Naive thymus-derived CD8-positive, alpha-beta T cell (primary cell): ENCODE results near the gene PRDM2. TPM values are rescaled to one million over a fixed set of nuclear protein-coding genes. Genes with fewer than 3 reads are reported as not detected.

ENCODE experiments used
- ATAC-seq, 2 donors: fragments of 150-1000 bp; cut with Tn5 transposase in 1 of 2; sonication (Bioruptor Pico), chemical (Tn5 transposase) in 1 of 2; 1 replicate in 1 of 2; 2 replicates in 1 of 2; pipeline ENCODE4 v1.10.0; 2021; ENCODE audit warnings: mild to moderate bottlenecking in 2 of 2, moderate library complexity in 2 of 2
- POLR2A ChIA-PET: fragments of 350-600 bp; sonication (Branson Sonifier 250); formaldehyde crosslinking; loops from one replicate; lab custom pipeline; 2021; ENCODE audit warnings: antibody characterized with exemption; lab: Charles Lee
- DNase-seq, 10 donors: peaks; one replicate each; pipeline versions ENCODE4 v3.0.0 to v3.0.0-alpha.2; 2020 to 2022
- H3K27ac Mint-ChIP-seq, 10 donors: one replicate each; pipeline ENCODE4 v1.8.0; 2020 to 2022; ENCODE audit warnings: mild to moderate bottlenecking in 10 of 10, mixed read lengths in 10 of 10, moderate library complexity in 4 of 10, inconsistent platforms in 1 of 10
- H3K27me3 Mint-ChIP-seq, 5 donors: one replicate each; pipeline ENCODE4 v1.8.0; 2021 to 2022; ENCODE audit warnings: mixed read lengths in 5 of 5
- H3K36me3 Mint-ChIP-seq, 3 donors: one replicate each; pipeline ENCODE4 v1.8.0; 2020 to 2022; ENCODE audit warnings: mixed read lengths in 3 of 3, mild to moderate bottlenecking in 2 of 3, inconsistent platforms in 1 of 3
- H3K4me1 Mint-ChIP-seq, 4 donors: one replicate each; pipeline ENCODE4 v1.8.0; 2021 to 2022; ENCODE audit warnings: mixed read lengths in 4 of 4
- H3K4me3 Mint-ChIP-seq, 10 donors: one replicate each; pipeline ENCODE4 v1.8.0; 2020 to 2022; ENCODE audit warnings: mild to moderate bottlenecking in 10 of 10, mixed read lengths in 10 of 10, moderate library complexity in 6 of 10, inconsistent platforms in 1 of 10
- H3K9me3 Mint-ChIP-seq, 9 donors: one replicate each; pipeline ENCODE4 v1.8.0; 2020 to 2022; ENCODE audit warnings: mixed read lengths in 9 of 9, mild to moderate bottlenecking in 3 of 9, inconsistent platforms in 1 of 9, moderate library complexity in 1 of 9
- polyA plus RNA-seq, 3 donors: library from polyadenylated mRNA; unstranded; fragments of 300-500 nt; fragmentation: Illumina TruSeq; gene quantifications; one replicate each; pipeline ENCODE4 v1.2.3, GENCODE V29; 2021
- total RNA-seq, 8 experiments: library from RNA in 2 of 8; stranded (reverse) in 2 of 8; gene quantifications; one replicate each; pipeline ENCODE4 v1.2.3 and lab custom pipeline; 2021 to 2026

The PRDM2 gene
- total and polyA plus RNA-seq, 5 experiments from 2014 or later: 16.8 to 146 (median 23.0) TPM

DNA sequence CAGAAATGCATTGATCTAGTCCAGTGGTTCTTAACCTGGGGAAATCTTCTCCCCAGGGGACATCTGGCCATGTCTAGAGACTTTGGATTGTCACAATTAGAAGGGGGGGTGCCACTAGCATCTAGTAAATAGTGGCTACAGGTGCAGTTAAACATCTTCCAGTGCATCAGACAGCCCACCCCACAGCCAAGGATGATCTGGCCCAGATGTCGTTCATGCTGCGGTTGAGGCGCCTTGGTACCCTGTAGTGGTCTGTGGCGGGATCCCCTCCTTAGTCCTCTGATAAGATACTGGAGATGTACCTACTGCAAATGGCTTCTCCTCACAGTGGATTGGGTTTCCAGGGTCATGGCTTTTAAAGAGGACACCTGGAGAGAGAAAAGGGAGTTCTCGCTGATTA, 69.8 kb downstream of the PRDM2 start:
- Mint-ChIP-seq H3K27ac (peak overlapping the region in 6 of 10 donors; percentile 31 to 86 (median 64)), H3K9me3 (no peaks in the 10 kb centered on the region), H3K4me3 (peak overlapping the region in 1 of 10 donors; percentile 20), H3K27me3 (no peaks in the 10 kb centered on the region), H3K36me3 (peaks cover 0 to 63% (median 5%) of the 10 kb centered on the region in 3 donors), H3K4me1 (peaks cover 36 to 70% (median 61%) of the 10 kb centered on the region in 4 donors)
- POLR2A ChIA-PET: no interaction called here
- DNase-seq (no peak), ATAC-seq (no peak)

DNA sequence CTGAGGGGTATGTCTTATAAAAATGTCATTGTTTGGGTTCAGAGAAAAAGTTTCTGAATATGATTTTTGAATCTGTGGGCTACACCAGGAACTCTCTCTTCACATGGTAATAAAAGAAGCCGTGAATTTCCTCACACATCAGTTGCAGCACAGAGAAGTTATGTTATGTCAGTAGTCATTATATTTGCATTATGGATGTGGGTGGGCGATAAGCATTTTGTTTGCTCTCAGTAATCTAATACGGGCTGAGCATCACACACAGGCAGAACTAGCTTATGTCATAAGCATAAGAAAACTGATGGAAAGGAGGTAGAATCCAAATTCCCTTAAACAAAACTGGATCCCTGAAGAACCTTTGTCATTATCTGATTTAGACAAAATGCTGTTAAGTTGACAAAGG, 70.8 kb downstream of the PRDM2 start:
- POLR2A ChIA-PET: no interaction called here

DNA sequence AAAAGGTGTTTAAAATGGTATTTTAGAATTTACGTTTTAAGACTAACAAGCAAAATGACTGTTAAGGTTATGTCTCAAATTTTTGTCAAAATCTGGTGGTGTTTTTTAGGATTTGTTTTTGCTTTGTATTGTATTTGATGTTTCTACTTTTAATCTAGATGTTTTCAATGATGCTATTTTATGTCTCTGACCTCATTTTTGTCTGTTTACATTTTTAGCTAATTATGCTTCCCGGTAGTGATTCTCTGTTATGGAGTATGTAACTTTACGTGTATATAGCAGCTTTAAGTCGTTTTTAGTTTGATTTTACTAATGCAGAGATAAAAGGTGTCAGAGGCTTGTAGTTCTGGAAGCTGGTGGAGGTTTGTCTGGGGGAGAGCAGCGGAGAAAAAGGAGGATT, 71.8 kb downstream of the PRDM2 start:
- Mint-ChIP-seq H3K27ac (peak overlapping the region in 8 of 10 donors; percentile 9 to 85 (median 49)), H3K27me3 (no peaks in the 10 kb centered on the region), H3K4me3 (peak overlapping the region in 1 of 10 donors; percentile 23), H3K4me1 (peaks cover 27 to 53% (median 43%) of the 10 kb centered on the region in 4 donors), H3K9me3 (no peaks in the 10 kb centered on the region), H3K36me3 (peaks cover 0 to 50% (median 5%) of the 10 kb centered on the region in 3 donors)
- DNase-seq: no peak
- POLR2A ChIA-PET: no interaction called here
- no peak for ATAC-seq

More for the DNA sequence above, 70.8 kb downstream of the PRDM2 start:
- Mint-ChIP-seq H3K27me3 (no peaks in the 10 kb centered on the region), H3K4me3 (no peak overlapping the region), H3K36me3 (peaks cover 0 to 59% (median 5%) of the 10 kb centered on the region in 3 donors), H3K27ac (peak overlapping the region in 5 of 10 donors; percentile 5 to 65 (median 7)), H3K4me1 (peaks cover 33 to 62% (median 52%) of the 10 kb centered on the region in 4 donors), H3K9me3 (no peaks in the 10 kb centered on the region)
- DNase-seq: no peak
- no peak for ATAC-seq

DNA sequence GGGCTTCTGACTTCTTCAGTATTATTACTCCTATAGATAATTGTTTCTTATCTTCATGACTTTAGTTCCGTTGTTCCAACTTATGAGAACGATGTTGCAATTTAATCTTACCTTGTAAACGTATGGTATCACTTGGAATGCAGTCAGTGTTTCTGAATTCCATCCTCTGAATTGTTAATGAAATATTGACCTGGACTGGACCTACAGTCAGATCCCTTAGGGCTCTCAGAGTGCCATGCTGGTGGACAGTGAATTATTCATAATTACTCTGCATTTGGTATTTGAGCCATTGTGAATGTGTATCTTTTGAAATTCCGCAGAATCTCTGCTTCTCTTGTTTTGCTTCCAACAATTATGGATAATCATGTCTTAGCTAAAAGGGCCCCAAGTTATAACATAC, 72.3 kb downstream of the PRDM2 start:
- Mint-ChIP-seq H3K9me3 (no peaks in the 10 kb centered on the region), H3K36me3 (peaks cover 0 to 48% (median 5%) of the 10 kb centered on the region in 3 donors), H3K27me3 (no peaks in the 10 kb centered on the region), H3K4me3 (peak overlapping the region in 1 of 10 donors; percentile 11), H3K4me1 (peaks cover 27 to 50% (median 40%) of the 10 kb centered on the region in 4 donors), H3K27ac (peak overlapping the region in 3 of 10 donors; percentile 7 to 12 (median 9))
- DNase-seq: no peak
- no peak for ATAC-seq
- POLR2A ChIA-PET: no interaction called here

DNA sequence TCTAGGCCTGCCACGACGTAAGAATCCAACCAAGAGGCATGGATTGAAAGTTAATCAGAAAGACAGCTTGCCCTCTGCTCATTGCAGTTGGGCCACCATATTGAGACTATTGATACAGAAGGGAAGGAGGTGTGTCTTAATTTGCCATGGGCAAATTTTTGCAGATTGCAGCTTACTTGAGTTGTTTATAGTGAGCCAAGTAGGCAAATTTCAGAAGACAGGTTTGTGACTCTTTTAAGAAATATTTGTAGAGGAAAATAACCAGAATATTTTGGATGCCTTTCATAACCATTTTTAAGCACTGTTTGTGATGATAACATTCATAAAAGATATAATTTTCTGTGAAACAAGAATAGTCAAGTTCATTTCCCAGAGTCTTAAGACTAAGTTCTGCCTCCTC, 74.1 kb downstream of the PRDM2 start:
- no peaks in the 10 kb centered on the region for H3K27me3 Mint-ChIP-seq
- POLR2A ChIA-PET: no interaction called here
- peak overlapping the region in 2 of 10 donors; percentile 4 to 57 for H3K27ac Mint-ChIP-seq
- H3K9me3 Mint-ChIP-seq: no peaks in the 10 kb centered on the region
- H3K36me3 Mint-ChIP-seq: peaks cover 6 to 43% (median 12%) of the 10 kb centered on the region in 3 donors
- no peak overlapping the region for H3K4me3 Mint-ChIP-seq
- H3K4me1 Mint-ChIP-seq: peaks cover 27 to 36% (median 32%) of the 10 kb centered on the region in 4 donors
- no peak for DNase-seq
- ATAC-seq: no peak

DNA sequence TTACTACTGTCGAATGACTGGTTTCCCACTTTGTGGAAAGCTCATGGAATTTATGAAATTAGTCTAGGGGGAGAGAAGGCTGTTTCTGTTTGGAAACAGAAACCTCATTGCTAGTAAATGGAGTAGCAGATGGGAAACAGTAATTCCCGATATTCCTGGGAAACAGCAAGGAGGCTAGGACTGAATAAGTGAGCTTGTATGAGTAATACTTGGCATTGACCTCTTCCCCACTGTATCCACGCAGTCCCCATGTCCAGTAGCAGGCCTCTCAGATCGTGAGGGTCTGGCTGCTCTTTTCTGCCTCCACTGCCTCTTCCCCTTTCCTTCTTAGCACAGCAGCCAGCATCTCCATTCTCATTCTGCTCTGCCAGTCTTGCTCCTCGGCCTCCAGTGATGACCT, 75.5 kb downstream of the PRDM2 start:
- POLR2A ChIA-PET: no interaction called here
- ATAC-seq: no peak

DNA sequence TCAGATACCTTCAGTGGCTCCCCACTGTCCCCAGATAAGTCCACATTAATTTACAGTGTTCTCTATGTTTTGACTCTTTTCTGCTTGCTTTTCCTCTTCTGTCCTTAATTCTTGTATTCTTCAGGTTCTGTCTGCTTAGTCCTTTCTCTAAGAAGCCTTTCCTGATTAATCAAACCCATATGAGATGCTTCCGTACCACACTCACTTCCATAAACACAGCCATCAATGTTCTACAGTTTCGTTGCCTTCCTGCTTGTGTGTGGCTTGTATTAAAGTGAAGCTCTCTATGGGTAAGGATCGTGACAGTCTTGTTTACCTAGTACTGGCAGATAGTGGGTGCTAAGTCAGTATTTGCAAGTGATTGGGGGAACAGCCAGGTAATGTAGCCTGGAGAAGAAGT, 75.9 kb downstream of the PRDM2 start:
- DNase-seq: no peak
- no peak for ATAC-seq
- H3K27me3 Mint-ChIP-seq: no peaks in the 10 kb centered on the region
- H3K36me3 Mint-ChIP-seq: peaks cover 6 to 29% (median 13%) of the 10 kb centered on the region in 3 donors
- POLR2A ChIA-PET: no interaction called here
- H3K27ac Mint-ChIP-seq: no peak overlapping the region
- H3K4me3 Mint-ChIP-seq: no peak overlapping the region
- H3K9me3 Mint-ChIP-seq: no peaks in the 10 kb centered on the region
- H3K4me1 Mint-ChIP-seq: peaks cover 16 to 28% (median 20%) of the 10 kb centered on the region in 4 donors

More for the DNA sequence above, 75.5 kb downstream of the PRDM2 start:
- no peak overlapping the region for H3K4me3 Mint-ChIP-seq
- H3K4me1 Mint-ChIP-seq: peaks cover 19 to 28% (median 21%) of the 10 kb centered on the region in 4 donors
- H3K9me3 Mint-ChIP-seq: no peaks in the 10 kb centered on the region
- DNase-seq: no peak
- no peak overlapping the region for H3K27ac Mint-ChIP-seq
- no peaks in the 10 kb centered on the region for H3K27me3 Mint-ChIP-seq
- H3K36me3 Mint-ChIP-seq: peaks cover 6 to 34% (median 13%) of the 10 kb centered on the region in 3 donors

DNA sequence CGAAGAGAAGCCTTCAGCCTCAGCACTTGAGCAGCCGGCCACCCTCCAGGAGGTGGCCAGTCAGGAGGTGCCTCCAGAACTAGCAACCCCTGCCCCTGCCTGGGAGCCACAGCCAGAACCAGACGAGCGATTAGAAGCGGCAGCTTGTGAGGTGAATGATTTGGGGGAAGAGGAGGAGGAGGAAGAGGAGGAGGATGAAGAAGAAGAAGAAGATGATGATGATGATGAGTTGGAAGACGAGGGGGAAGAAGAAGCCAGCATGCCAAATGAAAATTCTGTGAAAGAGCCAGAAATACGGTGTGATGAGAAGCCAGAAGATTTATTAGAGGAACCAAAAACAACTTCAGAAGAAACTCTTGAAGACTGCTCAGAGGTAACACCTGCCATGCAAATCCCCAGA, 78.4 kb downstream of the PRDM2 start:
- H3K27me3 Mint-ChIP-seq: no peaks in the 10 kb centered on the region
- peak overlapping the region in 4 of 10 donors; percentile 1 to 72 (median 46) for H3K27ac Mint-ChIP-seq
- DNase-seq: no peak
- H3K9me3 Mint-ChIP-seq: no peaks in the 10 kb centered on the region
- POLR2A ChIA-PET: no interaction called here
- ATAC-seq: no peak
- no peak overlapping the region for H3K4me3 Mint-ChIP-seq
- peaks cover 6 to 25% (median 11%) of the 10 kb centered on the region in 3 donors for H3K36me3 Mint-ChIP-seq
- H3K4me1 Mint-ChIP-seq: peaks cover 16 to 33% (median 25%) of the 10 kb centered on the region in 4 donors

DNA sequence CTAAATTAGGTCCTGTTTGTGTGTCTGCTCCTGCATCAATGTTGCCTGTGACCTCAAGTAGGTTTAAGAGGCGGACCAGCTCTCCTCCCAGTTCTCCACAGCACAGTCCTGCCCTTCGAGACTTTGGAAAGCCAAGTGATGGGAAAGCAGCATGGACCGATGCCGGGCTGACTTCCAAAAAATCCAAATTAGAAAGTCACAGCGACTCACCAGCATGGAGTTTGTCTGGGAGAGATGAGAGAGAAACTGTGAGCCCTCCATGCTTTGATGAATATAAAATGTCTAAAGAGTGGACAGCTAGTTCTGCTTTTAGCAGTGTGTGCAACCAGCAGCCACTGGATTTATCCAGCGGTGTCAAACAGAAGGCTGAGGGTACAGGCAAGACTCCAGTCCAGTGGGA, 79.9 kb downstream of the PRDM2 start:
- Mint-ChIP-seq H3K4me3 (no peak overlapping the region), H3K4me1 (peaks cover 27 to 46% (median 38%) of the 10 kb centered on the region in 4 donors), H3K9me3 (no peaks in the 10 kb centered on the region), H3K36me3 (peaks cover 0 to 22% (median 6%) of the 10 kb centered on the region in 3 donors), H3K27me3 (no peaks in the 10 kb centered on the region), H3K27ac (peak overlapping the region in 6 of 10 donors; percentile 19 to 88 (median 42))
- POLR2A ChIA-PET: no interaction called here
- no peak for DNase-seq
- no peak for ATAC-seq

DNA sequence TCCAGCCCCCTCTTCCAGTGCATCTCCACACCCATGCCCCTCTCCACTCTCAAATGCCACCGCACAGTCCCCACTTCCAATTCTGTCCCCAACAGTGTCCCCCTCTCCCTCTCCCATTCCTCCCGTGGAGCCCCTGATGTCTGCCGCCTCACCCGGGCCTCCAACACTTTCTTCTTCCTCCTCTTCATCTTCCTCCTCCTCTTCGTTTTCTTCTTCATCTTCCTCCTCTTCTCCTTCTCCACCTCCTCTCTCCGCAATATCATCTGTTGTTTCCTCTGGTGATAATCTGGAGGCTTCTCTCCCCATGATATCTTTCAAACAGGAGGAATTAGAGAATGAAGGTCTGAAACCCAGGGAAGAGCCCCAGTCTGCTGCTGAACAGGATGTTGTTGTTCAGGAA, 80.8 kb downstream of the PRDM2 start:
- no peak for ATAC-seq
- Mint-ChIP-seq H3K27me3 (no peaks in the 10 kb centered on the region), H3K9me3 (no peaks in the 10 kb centered on the region), H3K36me3 (peaks cover 2 to 22% (median 6%) of the 10 kb centered on the region in 3 donors), H3K4me3 (no peak overlapping the region), H3K27ac (peak overlapping the region in 5 of 10 donors; percentile 29 to 88 (median 54)), H3K4me1 (peaks cover 28 to 49% (median 39%) of the 10 kb centered on the region in 4 donors)
- POLR2A ChIA-PET: no interaction called here
- no peak for DNase-seq

DNA sequence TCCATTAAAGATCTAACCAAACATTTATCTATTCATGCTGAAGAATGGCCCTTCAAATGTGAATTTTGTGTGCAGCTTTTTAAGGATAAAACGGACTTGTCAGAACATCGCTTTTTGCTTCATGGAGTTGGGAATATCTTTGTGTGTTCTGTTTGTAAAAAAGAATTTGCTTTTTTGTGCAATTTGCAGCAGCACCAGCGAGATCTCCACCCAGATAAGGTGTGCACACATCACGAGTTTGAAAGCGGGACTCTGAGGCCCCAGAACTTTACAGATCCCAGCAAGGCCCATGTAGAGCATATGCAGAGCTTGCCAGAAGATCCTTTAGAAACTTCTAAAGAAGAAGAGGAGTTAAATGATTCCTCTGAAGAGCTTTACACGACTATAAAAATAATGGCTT, 81.2 kb downstream of the PRDM2 start:
- Mint-ChIP-seq H3K36me3 (peaks cover 6 to 23% (median 6%) of the 10 kb centered on the region in 3 donors), H3K4me1 (peaks cover 29 to 53% (median 42%) of the 10 kb centered on the region in 4 donors), H3K27me3 (no peaks in the 10 kb centered on the region), H3K9me3 (no peaks in the 10 kb centered on the region), H3K27ac (peak overlapping the region in 3 of 10 donors; percentile 36 to 88 (median 54)), H3K4me3 (no peak overlapping the region)
- DNase-seq: no peak
- no peak for ATAC-seq
- POLR2A ChIA-PET: no interaction called here

DNA sequence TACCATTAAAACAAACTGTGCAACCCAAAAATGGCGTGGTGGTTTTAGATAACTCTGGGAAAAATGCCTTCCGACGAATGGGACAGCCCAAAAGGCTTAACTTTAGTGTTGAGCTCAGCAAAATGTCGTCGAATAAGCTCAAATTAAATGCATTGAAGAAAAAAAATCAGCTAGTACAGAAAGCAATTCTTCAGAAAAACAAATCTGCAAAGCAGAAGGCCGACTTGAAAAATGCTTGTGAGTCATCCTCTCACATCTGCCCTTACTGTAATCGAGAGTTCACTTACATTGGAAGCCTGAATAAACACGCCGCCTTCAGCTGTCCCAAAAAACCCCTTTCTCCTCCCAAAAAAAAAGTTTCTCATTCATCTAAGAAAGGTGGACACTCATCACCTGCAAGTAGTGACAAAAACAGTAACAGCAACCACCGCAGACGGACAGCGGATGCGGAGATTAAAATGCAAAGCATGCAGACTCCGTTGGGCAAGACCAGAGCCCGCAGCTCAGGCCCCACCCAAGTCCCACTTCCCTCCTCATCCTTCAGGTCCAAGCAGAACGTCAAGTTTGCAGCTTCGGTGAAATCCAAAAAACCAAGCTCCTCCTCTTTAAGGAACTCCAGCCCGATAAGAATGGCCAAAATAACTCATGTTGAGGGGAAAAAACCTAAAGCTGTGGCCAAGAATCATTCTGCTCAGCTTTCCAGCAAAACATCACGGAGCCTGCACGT, 82.1 kb downstream of the PRDM2 start:
- no peak for DNase-seq
- ATAC-seq: no peak
- Mint-ChIP-seq H3K27me3 (no peaks in the 10 kb centered on the region), H3K4me3 (peak overlapping the region in 2 of 10 donors; percentile 42 to 49), H3K36me3 (peaks cover 6 to 28% (median 15%) of the 10 kb centered on the region in 3 donors), H3K9me3 (no peaks in the 10 kb centered on the region), H3K4me1 (peaks cover 30 to 58% (median 45%) of the 10 kb centered on the region in 4 donors), H3K27ac (peak overlapping the region in 5 of 10 donors; percentile 8 to 82 (median 70))
- POLR2A ChIA-PET: no interaction called here
